HEK293 (cell line): ENCODE results near the gene MLXIPL.
"Not testable (repeated sequence)": the region's sequence is repeated elsewhere in the genome, so short reads cannot be mapped to it uniquely, and the experiment has no call there.

Experiments
- CTCF ChIA-PET: fragments of 350-600 bp; formaldehyde crosslinking; extraction: SDS; loops from one replicate; lab custom pipeline; 2021; ENCODE audit warnings: antibody characterized with exemption; lab: Yijun Ruan, JAX
- POLR2A ChIA-PET: fragments of 300-600 bp; formaldehyde crosslinking; extraction: SDS; loops from one replicate; lab custom pipeline; 2020; ENCODE audit warnings: antibody characterized with exemption, inconsistent platforms; lab: Yijun Ruan, JAX
- H3K27ac ChIP-seq: fragments of 200-500 bp; sonication (Bioruptor generic); 2 replicates; pipeline ENCODE4 v1.5.1; 2014; ENCODE audit warnings: low read depth, low read length, control low read depth, inconsistent platforms; ENCODE audit errors: extremely low read depth
- H3K36me3 ChIP-seq, 2 experiments: fragments of 200-500 bp in 1 of 2; sonication (Bioruptor generic) in 1 of 2; 1 replicate in 1 of 2; 2 replicates in 1 of 2; pipeline ENCODE4 v1.5.1; 2014 to 2017; ENCODE audit warnings: inconsistent platforms in 2 of 2, low read length in 2 of 2; ENCODE audit not compliant: control insufficient read depth in 2 of 2, insufficient read depth in 1 of 2
- H3K4me1 ChIP-seq: fragments of 200-500 bp; sonication (Bioruptor generic); 2 replicates; pipeline ENCODE4 v1.5.1; 2014; ENCODE audit warnings: mild to moderate bottlenecking, low read length, inconsistent platforms; ENCODE audit not compliant: control insufficient read depth, insufficient read depth
- H3K4me3 ChIP-seq: 2 replicates; pipeline ENCODE4 v1.5.1; 2011; ENCODE audit warnings: low read depth, mild to moderate bottlenecking, control low read depth, low read length, moderate library complexity
- H3K9me3 ChIP-seq: fragments of 200-500 bp; sonication (Bioruptor generic); 2 replicates; pipeline ENCODE4 v1.5.1; 2014; ENCODE audit warnings: low read depth, low read length, inconsistent platforms; ENCODE audit not compliant: control insufficient read depth, insufficient read depth
- OSR2 ChIP-seq: fragments of 450-650 bp; formaldehyde crosslinking; IDR thresholded peaks from 2 replicates; pipeline ENCODE4 v1.5.1; 2016; ENCODE audit warnings: missing biosample characterization, missing genetic modification characterization
- RBAK ChIP-seq: fragments of 450-650 bp; formaldehyde crosslinking; IDR thresholded peaks from 2 replicates; pipeline ENCODE4 v1.5.1; 2016; ENCODE audit warnings: missing biosample characterization, missing genetic modification characterization
- TRIM28 ChIP-seq: IDR thresholded peaks from 2 replicates; pipeline ENCODE4 v1.6.1; 2011; ENCODE audit warnings: low read length, control low read depth, borderline replicate concordance
- ZNF121 ChIP-seq: fragments of 450-650 bp; formaldehyde crosslinking; IDR thresholded peaks from 2 replicates; pipeline ENCODE4 v1.5.1; 2016; ENCODE audit warnings: missing biosample characterization, missing genetic modification characterization
- ZNF146 ChIP-seq: fragments of 450-650 bp; formaldehyde crosslinking; IDR thresholded peaks from 2 replicates; pipeline ENCODE4 v1.5.1; 2016; ENCODE audit warnings: missing biosample characterization, missing genetic modification characterization
- ZNF18 ChIP-seq: fragments of 450-650 bp; formaldehyde crosslinking; IDR thresholded peaks from 2 replicates; pipeline ENCODE4 v1.5.1; 2016; ENCODE audit warnings: missing biosample characterization, missing genetic modification characterization
- ZNF239 ChIP-seq: fragments of 450-650 bp; formaldehyde crosslinking; IDR thresholded peaks from 2 replicates; pipeline ENCODE4 v1.5.1; 2016; ENCODE audit warnings: missing biosample characterization, missing genetic modification characterization
- ZNF280D ChIP-seq: fragments of 450-650 bp; formaldehyde crosslinking; IDR thresholded peaks from 2 replicates; pipeline ENCODE4 v1.5.1; 2016; ENCODE audit warnings: missing biosample characterization, missing genetic modification characterization
- ZNF311 ChIP-seq: fragments of 450-650 bp; formaldehyde crosslinking; IDR thresholded peaks from 2 replicates; pipeline ENCODE4 v1.5.1; 2017; ENCODE audit warnings: missing biosample characterization, missing genetic modification characterization, borderline replicate concordance
- ZNF544 ChIP-seq: fragments of 450-650 bp; formaldehyde crosslinking; IDR thresholded peaks from 2 replicates; pipeline ENCODE4 v1.5.0; 2017; ENCODE audit warnings: missing biosample characterization, missing genetic modification characterization
- ZNF777 ChIP-seq: fragments of 450-650 bp; formaldehyde crosslinking; IDR thresholded peaks from 2 replicates; pipeline ENCODE4 v1.5.1; 2017; ENCODE audit warnings: missing biosample characterization, missing genetic modification characterization, borderline replicate concordance
- ZSCAN18 ChIP-seq: fragments of 450-650 bp; formaldehyde crosslinking; IDR thresholded peaks from 2 replicates; pipeline ENCODE4 v1.5.1; 2016; ENCODE audit warnings: missing biosample characterization, missing genetic modification characterization
- TF ChIP-seq, protein P1 (sequence below): fragments of 450-650 bp; formaldehyde crosslinking; IDR thresholded peaks from 2 replicates; pipeline ENCODE4 v1.5.1; 2017; ENCODE audit warnings: missing biosample characterization, missing genetic modification characterization
- TF ChIP-seq, protein P2 (sequence below): fragments of 450-650 bp; formaldehyde crosslinking; IDR thresholded peaks from 2 replicates; pipeline ENCODE4 v1.5.1; 2017; ENCODE audit warnings: missing biosample characterization, missing genetic modification characterization

Gene MLXIPL

DNA sequence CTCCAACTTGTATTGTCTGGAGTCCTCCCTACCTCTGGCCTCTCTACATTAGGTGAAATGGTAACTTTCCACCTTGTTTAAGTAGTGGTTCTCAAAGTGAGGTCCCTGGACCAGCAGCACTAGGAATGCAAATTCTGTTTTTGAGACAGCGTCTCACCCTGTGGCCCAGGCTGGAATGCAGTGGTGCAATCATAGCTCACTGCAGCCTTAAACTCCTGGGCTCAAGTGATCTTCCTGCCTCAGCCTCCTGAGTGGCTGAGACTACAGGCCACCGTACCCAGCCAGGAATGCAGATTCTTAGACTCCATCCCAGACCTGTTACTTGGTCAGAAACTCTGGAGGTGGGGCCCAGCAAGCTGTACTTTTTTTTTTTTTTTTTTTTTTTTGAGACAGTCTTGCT, 39.1 kb downstream of the MLXIPL start:
- POLR2A ChIA-PET = interaction anchor here (1.0 kb wide), 1 partner anchor 153 kb away, joined by 3 read pairs; the partner anchor contains the start of gene ABHD11
- CTCF ChIA-PET = interaction anchor here (0.6 to 0.9 kb wide), 2 partner anchors 35 to 140 kb away, joined by 4 read pairs; no protein-coding TSS in a partner anchor
- TF ChIP-seq ZNF777 (tag by site-specific recombination) = no peak
- TF ChIP-seq ZNF280D (tag by site-specific recombination) = no peak
- no peak for TF ChIP-seq TRIM28
- TF ChIP-seq, protein P1, sequence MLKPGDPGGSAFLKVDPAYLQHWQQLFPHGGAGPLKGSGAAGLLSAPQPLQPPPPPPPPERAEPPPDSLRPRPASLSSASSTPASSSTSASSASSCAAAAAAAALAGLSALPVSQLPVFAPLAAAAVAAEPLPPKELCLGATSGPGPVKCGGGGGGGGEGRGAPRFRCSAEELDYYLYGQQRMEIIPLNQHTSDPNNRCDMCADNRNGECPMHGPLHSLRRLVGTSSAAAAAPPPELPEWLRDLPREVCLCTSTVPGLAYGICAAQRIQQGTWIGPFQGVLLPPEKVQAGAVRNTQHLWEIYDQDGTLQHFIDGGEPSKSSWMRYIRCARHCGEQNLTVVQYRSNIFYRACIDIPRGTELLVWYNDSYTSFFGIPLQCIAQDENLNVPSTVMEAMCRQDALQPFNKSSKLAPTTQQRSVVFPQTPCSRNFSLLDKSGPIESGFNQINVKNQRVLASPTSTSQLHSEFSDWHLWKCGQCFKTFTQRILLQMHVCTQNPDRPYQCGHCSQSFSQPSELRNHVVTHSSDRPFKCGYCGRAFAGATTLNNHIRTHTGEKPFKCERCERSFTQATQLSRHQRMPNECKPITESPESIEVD (tag by site-specific recombination) = no peak
- no peak for TF ChIP-seq ZNF311 (tag by site-specific recombination)
- no peak for TF ChIP-seq ZNF18 (tag by site-specific recombination)
- TF ChIP-seq ZSCAN18 (tag by site-specific recombination) = no peak
- no peak for TF ChIP-seq OSR2 (tag by site-specific recombination)
- no peak for TF ChIP-seq ZNF544 (tag by site-specific recombination)
- TF ChIP-seq, protein P2, sequence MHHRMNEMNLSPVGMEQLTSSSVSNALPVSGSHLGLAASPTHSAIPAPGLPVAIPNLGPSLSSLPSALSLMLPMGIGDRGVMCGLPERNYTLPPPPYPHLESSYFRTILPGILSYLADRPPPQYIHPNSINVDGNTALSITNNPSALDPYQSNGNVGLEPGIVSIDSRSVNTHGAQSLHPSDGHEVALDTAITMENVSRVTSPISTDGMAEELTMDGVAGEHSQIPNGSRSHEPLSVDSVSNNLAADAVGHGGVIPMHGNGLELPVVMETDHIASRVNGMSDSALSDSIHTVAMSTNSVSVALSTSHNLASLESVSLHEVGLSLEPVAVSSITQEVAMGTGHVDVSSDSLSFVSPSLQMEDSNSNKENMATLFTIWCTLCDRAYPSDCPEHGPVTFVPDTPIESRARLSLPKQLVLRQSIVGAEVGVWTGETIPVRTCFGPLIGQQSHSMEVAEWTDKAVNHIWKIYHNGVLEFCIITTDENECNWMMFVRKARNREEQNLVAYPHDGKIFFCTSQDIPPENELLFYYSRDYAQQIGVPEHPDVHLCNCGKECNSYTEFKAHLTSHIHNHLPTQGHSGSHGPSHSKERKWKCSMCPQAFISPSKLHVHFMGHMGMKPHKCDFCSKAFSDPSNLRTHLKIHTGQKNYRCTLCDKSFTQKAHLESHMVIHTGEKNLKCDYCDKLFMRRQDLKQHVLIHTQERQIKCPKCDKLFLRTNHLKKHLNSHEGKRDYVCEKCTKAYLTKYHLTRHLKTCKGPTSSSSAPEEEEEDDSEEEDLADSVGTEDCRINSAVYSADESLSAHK (tag by site-specific recombination) = no peak
- TF ChIP-seq ZNF146 (tag by site-specific recombination) = no peak
- no peak for TF ChIP-seq ZNF239 (tag by site-specific recombination)
- H3K9me3 ChIP-seq = no peaks in the 10 kb centered on the region
- no peak overlapping the region for H3K27ac ChIP-seq
- no peak overlapping the region for H3K4me3 ChIP-seq
- H3K4me1 ChIP-seq = no peaks in the 10 kb centered on the region
- H3K36me3 ChIP-seq = no peaks in the 10 kb centered on the region

DNA sequence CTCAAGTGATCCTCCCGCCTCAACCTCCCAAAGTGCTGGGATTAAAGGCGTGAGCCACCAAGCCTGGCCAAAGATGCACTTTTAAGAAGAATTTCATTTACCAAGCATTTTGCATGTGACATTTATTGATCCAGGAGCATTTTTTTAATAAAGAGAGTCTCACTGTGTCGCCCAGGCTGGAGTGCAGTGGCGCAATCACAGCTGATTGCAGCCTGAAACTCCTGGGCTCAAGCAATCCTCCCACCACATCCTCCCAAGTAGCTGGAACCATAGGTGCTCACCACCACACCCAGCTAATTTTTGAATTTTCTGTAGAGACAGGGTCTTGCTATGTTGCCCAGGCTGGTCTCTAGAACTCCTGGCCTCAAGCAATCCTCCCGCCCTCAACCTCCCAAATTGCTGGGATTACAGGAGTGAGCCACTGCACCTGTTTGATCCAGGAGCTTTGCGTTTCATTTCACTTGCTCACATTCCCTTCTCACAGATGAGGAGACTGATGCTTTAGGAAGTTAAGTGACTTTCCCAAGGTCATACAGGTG, 41.6 kb downstream of the MLXIPL start:
- Histone ChIP-seq H3K4me1 (no peaks in the 10 kb centered on the region), H3K9me3 (no peaks in the 10 kb centered on the region), H3K36me3 (no peaks in the 10 kb centered on the region), H3K4me3 (no peak overlapping the region), H3K27ac (no peak overlapping the region)
- TF ChIP-seq RBAK (tag by site-specific recombination) = no peak
- peak; percentile 66 for TF ChIP-seq ZNF121 (tag by site-specific recombination)
- ChIA-PET CTCF (interaction anchor here (0.6 to 1.6 kb wide), 4 partner anchors 24 to 143 kb away, joined by 3 to 5 read pairs (median 4); partner anchors contain the start of gene BAZ1B), POLR2A (interaction anchor here (1.0 to 1.3 kb wide), 2 partner anchors 16 to 60 kb away, joined by 4 read pairs; partner anchors contain the start of gene BAZ1B)

DNA sequence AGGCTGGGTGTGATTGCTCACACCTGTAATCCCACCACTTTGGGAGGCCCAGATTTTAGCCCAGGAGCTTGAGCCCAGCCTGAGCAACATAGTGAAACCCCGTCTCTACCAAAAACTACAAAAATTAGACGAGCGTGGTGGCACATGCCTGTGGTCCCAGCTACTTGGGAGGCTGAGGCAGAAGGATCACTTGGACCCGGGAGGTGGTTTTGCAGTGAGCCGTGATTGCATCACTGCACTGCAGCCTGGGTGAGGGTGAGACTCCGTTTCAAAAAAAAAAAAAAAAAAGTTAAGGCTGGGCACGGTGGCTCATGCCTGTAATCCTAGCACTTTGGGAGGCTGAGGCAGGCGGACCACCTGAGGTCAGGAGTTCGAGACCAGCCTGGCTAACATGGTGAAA, 43.3 kb downstream of the MLXIPL start:
- H3K4me1 ChIP-seq, CTCF ChIA-PET, H3K36me3 ChIP-seq, H3K9me3 ChIP-seq, H3K4me3 ChIP-seq, H3K27ac ChIP-seq: not testable (repeated sequence)
- POLR2A ChIA-PET = interaction anchor here (0.5 kb wide), 1 partner anchor 84 kb away, joined by 4 read pairs; no protein-coding TSS in a partner anchor
